Measurements from ENCODE around the gene DLG2.
"Not testable (repeated sequence)": the region's sequence is repeated elsewhere in the genome, so short reads cannot be mapped to it uniquely, and the experiment has no call there.

DLG2 gene

DNA sequence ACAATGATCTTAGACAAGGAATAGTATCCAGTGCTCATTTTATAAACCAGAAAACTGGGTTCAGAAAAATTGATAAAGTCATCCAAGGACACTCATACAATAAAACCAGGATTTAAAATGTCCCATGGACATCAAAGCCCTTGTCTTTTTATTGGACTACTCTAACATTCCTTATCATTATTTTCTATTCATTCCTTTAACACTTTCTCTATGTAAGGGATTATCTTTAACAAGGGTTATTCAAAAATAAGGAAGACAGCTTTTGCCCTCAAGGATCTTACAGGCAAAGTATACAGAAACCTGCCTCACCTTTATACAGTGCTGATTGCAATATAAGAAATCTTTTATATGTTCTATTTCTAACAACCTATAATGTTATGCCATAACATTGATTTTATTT lies 790.8 kb downstream of the DLG2 start:
- no peak for DNase-seq (ENCODE audit: low read depth)

DNA sequence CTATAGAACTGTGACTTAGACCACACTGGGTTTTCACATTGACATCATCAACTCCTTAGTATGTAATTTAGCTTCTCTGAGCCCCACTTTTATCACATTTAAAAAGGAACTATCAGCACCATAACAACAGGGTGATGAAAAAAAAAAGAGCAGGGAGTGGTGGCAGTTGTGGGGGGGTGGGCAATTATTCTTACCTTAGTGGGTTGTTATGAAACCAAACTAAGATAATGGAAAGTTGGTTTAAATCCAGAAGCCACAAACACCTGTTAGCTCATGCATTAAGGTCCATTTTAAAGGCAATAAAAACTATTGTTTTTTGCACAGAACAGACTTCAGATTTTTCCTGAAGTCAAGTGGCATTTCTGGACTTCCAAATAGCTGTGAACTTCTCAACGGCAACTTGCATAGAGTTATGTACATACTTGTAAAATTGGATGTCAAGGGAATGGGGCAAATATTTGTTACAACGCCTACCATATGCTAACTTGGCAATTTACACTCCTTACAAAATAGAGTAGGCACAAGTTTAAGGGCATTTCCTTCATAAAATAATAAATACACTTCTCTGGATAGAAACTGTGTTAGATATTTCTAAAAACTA lies 793.6 kb downstream of the DLG2 start:
- no peak for DNase-seq (ENCODE audit: low read depth)

DNA sequence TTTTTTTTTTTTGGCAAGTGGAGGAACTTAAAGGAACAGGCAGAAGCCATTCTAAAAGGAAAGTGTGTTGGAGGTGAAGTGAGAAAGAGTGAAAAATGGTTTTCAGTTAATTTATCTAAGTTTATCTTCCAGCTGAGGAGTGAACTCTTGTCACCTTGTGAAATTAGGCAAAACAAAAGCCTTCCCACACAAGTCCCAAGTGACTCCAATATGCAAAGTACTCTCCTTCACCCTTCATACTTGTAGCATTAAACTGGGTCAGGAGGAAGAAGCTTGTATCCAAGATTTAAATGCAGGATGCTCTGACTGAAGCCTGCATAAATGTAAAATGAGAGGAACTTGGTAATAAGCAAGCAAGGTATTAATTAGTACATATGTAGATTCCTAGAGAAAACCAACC lies 796.8 kb downstream of the DLG2 start:
- no peak for DNase-seq (ENCODE audit: low read depth)

DNA sequence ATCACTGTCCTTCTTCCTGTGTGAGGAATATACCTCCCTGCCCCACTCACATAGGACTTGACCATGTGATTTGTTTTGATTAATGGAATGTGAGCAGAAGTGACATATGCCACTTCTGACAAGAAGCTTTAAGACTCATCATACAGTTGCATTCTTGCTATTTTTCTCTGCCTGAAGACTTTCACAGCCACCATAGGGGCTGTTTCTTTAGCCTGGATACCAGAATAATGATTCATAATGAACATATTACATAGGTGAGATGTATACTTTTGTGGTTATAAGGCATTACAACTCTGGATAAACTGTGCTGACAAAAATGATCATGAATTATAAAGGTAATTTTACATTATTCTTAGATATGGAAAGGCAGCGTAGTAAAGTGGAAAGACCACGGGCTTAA lies 798.0 kb downstream of the DLG2 start:
- DNase-seq (ENCODE audit: low read depth), result no peak

DNA sequence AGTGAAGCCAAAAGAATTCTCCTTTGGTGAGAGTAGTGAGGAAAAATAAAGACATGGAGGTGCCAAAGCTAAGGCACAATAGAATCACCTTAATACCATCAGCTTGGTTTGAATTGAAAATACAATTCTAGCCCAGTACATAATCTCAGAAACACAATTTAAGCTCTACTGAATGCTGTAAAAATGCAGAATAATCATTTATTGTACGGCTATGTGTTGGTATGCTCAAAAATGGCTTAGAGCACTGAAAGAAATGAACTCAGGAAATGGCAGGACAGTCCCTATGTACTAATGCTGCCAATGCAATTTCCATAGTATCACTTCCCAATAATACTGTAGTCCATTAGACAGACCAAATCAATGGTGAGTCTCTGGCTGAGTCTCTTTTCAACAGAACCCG lies 798.5 kb downstream of the DLG2 start:
- DNase-seq (ENCODE audit: low read depth), result no peak

DNA sequence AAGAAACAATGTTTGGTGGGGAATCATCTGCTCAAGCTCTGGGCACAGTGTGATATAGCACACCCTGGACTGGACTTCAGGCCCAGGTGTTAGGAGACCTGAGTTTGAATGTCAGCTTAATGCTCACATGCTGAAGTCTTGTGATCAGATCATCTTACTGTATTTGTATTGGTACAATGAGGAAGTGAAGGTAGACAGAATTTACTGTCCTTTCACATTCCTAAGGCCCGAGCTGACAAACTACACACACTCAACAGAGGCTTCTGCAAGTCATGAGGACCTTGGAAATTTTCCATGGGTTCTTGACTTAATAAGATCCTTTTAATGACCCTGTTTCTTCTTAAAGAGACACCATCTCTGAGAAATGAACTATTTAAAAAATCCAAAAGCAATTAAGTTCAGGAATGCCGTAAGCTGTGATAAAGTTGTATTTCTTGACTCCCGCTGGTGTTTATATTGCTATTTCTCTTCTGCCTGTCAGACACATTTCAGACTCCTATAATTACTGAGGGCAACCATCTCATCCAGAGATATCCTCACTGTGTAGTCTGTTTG lies 802.0 kb downstream of the DLG2 start:
- no peak for DNase-seq (ENCODE audit: low read depth)

DNA sequence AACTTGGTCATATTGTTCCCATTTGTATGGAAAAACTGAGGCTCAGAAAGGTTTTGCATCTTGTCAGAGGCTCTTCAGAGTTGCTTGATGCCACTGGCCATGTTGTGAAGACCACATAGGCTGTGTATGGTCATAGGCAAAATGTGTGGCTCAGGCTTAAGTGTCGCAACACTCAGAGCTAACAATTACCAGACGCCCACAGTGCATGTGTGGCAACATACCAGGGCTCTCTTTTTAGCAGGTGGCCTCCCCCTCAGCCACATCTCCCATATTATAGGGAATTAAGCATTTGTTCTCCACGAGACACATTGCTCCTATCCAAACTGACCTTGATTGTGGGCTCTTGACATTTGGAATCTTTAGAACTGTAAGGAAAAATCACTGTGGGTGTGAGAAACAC lies 802.5 kb downstream of the DLG2 start:
- no peak for DNase-seq (ENCODE audit: low read depth)

DNA sequence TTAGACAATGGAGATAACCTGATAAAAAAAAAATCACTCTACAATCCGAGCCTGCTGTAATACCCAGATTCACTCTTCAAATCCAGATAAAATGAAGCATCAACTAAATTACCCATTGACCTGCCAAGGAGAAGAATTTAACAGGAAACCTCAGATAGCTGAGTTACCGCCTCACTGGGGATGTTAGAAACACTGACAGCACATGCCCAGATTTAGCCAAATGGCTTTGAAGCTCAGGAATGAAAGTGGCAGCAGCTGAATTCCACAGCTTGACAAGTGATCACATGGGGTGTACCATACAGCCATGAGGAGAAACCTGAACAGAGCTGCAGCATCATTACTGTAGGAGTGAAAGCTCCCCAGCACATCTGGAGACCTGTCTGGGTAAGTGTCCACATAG lies 807.6 kb downstream of the DLG2 start:
- DNase-seq (ENCODE audit: low read depth), result no peak

DNA sequence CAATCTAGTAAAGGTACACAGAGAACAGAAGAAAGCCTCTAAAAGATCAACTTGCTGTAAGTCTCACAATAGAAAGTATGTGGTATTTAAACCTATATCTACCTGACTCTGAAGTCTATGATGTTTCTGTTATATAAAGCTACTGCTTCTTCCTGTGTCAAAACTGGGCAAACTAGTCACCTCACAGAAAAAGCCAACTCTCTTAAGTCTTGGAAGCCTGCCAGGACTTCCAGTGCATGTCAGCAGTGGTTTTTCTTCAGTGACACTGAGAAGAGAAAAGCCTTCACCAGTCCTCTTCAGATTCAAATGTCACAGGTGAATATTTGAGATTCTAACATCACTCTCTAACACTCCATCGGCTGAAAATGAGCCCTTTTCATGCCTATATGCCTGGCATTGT lies 808.0 kb downstream of the DLG2 start:
- no peak for DNase-seq (ENCODE audit: low read depth)

DNA sequence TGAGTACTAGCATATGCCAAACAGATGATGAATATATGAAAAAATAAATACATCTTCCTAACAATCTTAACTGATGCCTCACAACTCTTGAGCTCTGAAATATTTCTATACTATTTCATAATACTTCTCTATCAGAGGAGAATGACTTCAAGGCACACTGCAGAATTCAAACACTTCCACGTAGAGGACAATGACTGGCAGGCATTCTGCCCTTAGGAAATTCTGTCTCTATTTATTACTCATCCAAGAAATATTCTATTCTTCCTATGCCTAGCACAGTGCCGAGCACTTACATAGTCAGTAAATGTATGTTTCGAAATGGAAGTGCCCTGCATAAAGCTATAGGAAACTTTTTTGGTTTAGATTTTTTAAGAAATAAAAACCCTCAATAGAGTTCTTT lies 809.1 kb downstream of the DLG2 start:
- DNase-seq (ENCODE audit: low read depth), result no peak

DNA sequence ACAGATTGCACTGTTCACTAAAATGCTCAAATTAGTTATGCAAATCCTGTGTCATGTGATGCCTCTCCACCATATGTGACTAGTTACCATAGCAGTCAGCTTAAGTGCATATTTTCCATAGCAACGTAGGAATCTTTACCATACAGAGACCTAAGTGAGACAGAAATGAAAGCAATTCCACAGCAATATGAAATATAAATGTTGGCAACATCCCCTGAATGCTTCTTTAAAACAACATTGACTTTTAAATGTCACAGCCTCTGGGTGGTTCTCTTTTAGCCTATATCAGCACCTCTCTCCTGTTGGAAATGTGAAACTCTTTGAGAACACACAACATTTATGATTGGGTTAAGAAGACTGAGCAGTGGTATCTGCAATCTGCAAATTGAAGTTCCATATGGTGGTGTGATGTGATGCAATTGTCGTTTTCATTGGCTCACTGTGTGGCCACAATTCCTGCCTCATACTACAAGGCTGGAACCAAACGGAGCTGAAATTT lies 814.6 kb downstream of the DLG2 start:
- no peak for DNase-seq (ENCODE audit: low read depth)

DNA sequence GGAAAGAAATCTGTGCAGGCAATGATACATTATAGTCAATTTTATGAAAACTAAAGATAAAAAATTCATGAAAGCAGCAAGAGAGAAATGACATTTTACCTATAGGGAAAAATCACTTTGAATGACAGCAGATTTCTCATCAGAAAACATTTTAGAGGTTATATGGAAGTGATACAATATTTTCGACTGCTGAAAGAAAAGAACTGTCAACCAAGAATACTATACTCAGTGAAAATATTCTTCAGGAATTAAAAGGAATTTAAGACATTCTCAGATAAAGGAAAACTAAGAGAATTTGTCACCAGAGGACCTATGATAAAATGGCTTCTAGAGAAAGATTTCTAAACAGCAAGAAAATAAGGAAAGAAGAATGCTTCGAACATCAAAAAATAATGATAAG lies 820.8 kb downstream of the DLG2 start:
- no peak for DNase-seq (ENCODE audit: low read depth)

DNA sequence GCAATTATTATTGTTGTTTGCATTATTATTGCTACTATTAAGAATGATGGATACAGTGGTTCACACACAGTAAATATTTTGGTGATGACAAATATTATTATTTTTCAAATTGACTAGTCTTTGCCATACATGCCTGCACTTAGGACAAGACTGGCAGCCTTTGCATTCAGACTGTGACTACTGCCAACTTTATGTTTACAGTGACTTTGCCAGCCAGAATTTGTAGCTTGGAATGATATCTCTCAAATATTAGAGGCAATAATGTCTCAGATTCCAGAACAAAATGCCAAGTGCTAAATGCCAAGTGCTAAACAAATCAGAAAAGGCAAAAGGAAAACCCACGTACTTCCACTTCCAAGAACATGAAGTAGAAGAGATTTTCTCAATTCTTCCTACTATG lies 823.1 kb downstream of the DLG2 start:
- no peak for DNase-seq (ENCODE audit: low read depth)

DNA sequence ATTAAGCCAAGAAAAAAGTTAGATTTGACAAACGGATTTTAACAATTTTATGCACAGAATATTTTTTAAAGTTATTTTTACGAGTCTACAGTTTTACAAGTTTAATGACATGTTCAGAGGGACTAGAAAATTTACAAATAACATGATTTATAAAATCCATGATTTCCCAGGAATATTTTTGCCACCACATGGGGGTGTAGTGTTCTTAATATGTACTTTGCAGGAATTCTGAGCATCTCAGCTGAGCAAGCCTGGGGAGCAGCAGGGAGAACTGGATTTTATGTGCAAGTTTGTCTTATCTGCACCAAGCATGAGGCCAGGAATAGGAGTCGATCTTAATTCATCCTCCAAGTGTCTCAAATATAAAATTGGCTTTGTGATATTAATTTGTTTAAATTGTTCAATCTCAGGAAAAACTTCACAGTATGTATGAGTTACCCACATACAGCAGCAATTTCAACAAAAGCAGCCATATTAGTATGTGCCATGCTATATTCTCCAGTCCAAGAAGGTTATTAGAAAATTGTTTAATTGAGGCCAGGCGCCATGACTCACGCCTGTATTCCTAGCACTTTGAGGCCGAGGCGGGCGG lies 826.3 kb downstream of the DLG2 start:
- no peak for DNase-seq (ENCODE audit: low read depth)

DNA sequence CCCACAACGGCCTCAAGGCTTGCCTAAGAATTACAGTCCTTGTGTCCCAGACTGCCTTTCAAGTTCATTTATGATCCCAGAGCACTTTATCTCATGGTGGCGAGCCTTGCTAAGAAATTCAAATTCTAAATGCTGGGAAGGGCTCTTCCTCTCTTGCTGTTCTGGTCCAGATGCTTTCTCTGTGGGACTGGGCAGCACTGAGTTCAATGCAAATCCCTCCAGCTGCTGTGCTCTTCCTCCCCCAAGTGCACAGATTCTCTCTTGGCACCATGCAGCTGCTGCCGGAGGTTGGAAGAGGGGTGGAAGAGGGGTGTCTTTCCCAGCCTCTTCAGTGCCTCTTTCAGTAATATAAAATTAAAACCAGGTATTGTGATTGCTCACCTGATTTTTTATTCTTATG lies 828.0 kb downstream of the DLG2 start:
- DNase-seq (ENCODE audit: low read depth), result no peak

DNA sequence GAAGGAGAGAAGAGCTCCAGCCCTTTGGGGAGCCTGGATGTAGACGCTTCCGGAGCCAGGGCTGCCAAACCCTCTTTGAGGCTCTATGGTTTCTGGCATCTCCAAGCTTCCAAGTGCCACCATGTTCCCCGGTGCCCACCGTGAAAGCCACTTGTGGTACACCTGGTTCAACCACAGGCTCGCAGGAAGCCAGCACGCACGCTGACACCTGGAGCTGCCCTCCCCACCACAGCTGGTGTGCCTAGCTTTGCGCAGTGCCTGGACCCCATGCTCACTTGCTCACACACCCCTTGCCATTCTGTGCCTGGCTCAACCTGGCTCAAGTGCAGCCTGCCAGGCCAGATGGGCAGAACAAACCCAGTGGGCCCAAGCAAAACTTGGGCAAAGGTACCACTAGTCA lies 831.4 kb downstream of the DLG2 start:
- DNase-seq (ENCODE audit: low read depth), result no peak

DNA sequence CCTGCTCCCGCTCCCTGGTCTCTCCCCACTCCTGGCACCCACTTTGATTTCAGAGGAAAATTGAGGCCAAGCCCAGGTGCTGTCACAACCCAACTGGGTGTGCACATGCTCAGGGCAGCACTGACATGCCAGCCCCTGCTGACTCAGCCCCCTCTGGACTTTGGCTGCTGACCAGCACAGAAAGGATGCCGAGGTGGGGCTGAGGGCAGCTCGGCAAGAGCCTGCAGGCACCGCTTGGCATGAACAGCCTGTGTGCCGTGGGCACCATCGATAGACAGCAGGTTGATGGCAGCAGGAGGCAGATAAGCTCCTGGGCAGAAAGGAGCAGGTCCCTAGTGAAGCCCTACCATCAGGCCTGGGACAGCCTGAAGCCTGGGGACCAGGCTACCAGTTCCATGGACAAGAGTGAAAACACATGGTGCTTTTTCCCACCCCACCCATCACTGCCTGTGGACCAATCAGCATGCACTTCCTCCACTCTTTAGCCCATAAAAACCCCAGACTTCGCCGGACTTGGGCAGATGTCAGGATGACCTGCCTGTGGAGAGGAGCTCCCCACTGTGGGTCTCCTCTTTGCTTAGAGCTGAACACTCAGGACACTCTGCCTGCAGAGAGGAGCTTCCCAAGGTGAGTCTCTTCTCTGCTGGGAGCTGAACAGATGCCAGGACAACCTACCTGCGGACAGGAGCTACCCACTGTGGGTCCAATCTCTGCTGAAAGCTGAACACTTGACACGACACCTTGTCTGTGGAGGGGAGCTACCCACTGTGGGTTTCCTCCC lies 832.3 kb downstream of the DLG2 start:
- no peak for DNase-seq (ENCODE audit: low read depth)

DNA sequence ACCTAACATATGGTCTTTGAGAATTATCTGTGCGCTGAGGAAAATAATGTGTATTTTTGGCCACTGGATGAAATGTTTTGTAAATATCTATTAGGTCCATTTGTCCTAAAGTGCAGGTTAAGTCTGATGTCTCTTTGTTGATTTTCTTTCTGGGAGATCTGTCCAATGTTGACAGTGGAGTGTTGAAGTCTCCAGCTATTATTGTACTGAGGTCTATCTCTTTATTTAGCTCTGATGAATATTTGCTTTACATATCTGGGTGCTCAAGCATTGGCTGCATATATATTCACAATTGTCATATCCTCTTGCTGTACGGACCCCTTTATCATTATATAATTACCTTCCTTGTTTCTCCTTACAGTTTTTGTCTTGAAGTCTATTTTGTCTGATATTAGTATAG lies 833.8 kb downstream of the DLG2 start:
- DNase-seq (ENCODE audit: low read depth), result no peak

DNA sequence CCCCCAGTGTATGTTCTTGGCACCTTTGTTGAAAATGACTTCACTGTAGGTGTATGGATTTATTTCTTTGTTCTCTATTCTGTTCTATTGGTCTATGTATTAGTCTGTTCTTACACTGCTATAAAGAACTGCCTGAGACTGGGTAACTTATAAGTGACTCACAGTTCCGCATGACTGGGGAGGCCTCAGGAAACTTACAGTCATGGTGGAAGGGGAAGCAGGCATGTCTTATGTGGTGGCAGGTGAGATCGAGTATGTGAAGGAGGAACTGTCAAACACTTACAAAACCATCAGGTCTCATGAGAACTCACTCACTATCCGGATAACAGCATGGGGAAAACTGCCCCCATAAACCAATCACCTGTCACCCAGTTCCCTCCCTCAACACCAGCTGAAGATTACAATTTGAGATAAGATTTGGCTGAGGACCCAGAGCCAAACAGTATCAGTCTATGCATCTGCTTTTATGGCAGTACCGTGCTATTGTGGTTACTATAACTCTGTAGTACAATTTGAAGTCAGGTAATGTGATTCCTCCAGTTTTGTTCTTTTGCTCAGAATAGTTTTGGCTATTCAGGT lies 836.2 kb downstream of the DLG2 start:
- no peak for DNase-seq (ENCODE audit: low read depth)

DNA sequence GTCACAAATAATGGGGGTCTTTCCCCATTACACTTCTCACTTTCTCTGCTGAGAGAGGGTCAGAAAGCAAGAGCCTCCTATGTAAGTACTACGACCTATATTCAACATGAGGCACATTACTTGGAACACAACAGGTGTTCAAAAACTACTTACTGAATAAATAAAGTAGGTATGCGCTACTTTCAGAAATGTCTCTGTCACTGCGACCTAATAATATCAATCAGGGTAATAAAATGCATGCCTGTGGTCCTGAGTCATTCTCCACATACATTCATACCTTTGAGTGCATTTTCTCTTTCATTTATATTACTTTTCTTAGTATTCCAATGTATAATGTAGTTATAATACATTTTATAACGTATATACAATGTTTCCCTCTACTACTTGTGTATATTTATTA lies 838.9 kb downstream of the DLG2 start:
- DNase-seq (ENCODE audit: low read depth), result no peak

DNA sequence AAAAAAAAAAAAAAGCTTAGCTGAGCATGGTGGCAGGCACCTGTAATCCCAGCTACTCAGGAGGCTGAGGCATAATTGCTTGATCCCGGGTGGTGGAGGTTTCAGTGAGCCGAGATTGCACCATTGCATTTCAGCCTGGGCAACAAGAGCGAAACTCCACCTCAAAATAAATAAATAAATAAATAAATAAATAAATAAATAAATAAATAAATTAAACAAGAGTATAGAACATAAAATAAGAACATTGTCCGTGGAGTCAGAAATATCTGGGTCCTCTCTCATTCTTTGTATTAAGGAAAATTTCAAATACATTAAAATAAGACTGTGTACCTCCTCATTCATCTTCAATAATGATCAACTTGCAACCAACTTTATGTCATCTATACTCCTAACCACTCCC lies 843.0 kb downstream of the DLG2 start:
- DNase-seq (ENCODE audit: low read depth), result not testable (repeated sequence)

DNA sequence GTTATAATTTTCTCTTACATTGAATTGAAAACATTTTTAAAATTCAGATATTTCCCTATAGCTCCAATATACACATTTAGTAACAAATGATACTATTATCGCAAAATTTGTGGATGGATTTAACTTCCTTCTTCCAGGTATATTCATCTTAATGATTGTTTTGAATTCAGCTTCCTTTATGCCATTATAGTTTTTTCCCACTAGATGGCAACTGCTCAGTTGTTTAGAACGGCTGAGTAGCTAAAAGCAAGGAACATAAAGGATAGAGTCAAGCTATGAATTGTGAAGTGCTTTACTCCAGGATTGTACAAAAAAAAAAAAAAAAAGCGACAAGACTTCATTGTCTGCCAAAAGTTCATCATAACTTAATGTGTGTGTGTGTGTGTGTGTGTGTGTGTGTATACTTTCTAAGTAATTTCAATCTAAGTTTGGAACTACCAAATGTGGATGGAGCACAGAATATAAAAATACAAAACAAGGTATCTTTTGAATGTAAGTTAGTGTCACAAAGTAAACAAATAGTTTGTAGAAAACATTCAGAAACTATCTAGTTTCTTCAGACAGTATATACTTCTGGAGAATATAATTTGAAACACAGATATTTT lies 846.4 kb downstream of the DLG2 start:
- DNase-seq (ENCODE audit: low read depth), result no peak

Data from activated T-cell treated with anti-CD3 and anti-CD28 coated beads for 24 hours (primary cell).